Mesodermal cell (in vitro differentiated cells): ENCODE data around the gene OLFML2B.

Source experiments
- H3K27ac ChIP-seq: 2 replicates; pipeline ENCODE4 v1.7.0; 2013; ENCODE audit warnings: mild to moderate bottlenecking, low read depth, low read length, moderate library complexity; ENCODE audit not compliant: severe bottlenecking
- H3K36me3 ChIP-seq: 2 replicates; pipeline ENCODE4 v1.7.1; 2013; ENCODE audit warnings: mild to moderate bottlenecking, low read length, moderate library complexity; ENCODE audit not compliant: control insufficient read depth, insufficient read depth
- H3K4me1 ChIP-seq: one replicate; pipeline ENCODE4 v1.7.1; 2013; ENCODE audit warnings: mild to moderate bottlenecking, low read length; ENCODE audit not compliant: insufficient read depth, control insufficient read depth, poor library complexity, severe bottlenecking
- H3K4me3 ChIP-seq: 2 replicates; pipeline ENCODE4 v1.7.0; 2013; ENCODE audit warnings: low read length, control low read depth, mild to moderate bottlenecking; ENCODE audit not compliant: insufficient read depth, poor library complexity, severe bottlenecking; ENCODE audit errors: extremely low read depth
- H3K9me3 ChIP-seq: 2 replicates; pipeline ENCODE4 v1.7.1; 2013; ENCODE audit warnings: mild to moderate bottlenecking, low read length, moderate library complexity; ENCODE audit not compliant: control insufficient read depth
- WGBS, 2 experiments: methylation state at CpG; one replicate each; pipeline ENCODE4 v1.1.5; 2013; ENCODE audit warnings: missing lambda C conversion rate in 2 of 2; ENCODE audit not compliant: insufficient coverage in 2 of 2; 5-methylcytosine and 5-hydroxymethylcytosine counted together

Gene OLFML2B

DNA sequence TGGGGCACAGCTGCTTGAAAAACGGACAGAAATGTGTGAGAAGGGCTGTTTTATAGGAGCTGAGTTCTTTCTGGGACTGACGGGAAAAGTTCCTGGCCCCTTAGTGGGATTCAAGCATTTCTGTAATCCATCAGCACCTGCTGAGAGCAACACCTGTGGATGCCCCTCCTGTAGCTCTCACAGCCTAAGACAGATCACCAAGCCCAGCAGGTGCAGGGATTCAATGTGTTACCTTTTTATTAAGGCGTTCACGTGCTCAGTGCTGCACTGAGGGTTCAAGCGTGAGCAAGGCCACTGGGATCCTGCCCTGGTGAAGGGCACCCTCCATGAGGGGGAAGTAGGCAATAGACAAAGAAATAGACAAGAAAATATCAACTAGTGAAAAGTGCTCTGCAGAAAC lies 14.9 kb downstream of the OLFML2B start:
- no peak overlapping the region for H3K27ac ChIP-seq
- no peaks in the 10 kb centered on the region for H3K36me3 ChIP-seq
- H3K4me1 ChIP-seq, result peaks cover 16% of the 10 kb centered on the region
- H3K9me3 ChIP-seq, result no peaks in the 10 kb centered on the region
- WGBS, 2 experiments, result 82% methylated on average over 4 to 5 of the region's 5 CpGs
- H3K4me3 ChIP-seq, result no peak overlapping the region

DNA sequence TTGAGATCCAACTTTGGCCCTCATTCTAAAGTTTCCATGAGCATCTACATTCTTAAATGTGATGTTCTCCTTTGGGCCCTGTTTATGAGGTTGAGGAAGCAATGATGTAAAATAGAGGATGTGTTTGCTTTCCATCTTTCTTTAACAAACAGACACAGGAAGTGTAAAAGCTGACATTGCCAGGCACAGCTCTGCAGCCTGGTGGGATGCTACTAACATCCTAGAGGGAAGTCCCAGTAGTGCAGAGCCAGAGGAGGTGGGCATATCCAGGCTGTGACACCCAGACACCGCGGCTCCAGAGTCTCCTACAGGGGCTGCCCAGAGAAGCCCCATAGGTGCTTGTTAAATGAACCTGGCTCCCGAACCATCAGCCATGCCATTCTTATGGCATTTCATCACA lies 16.2 kb downstream of the OLFML2B start:
- no peaks in the 10 kb centered on the region for H3K9me3 ChIP-seq
- H3K4me3 ChIP-seq, result no peak overlapping the region
- H3K36me3 ChIP-seq, result no peaks in the 10 kb centered on the region
- peaks cover 29% of the 10 kb centered on the region for H3K4me1 ChIP-seq
- H3K27ac ChIP-seq, result no peak overlapping the region
- WGBS, 2 experiments, result 85 to 90% methylated on average over 2 to 3 of the region's 3 CpGs

DNA sequence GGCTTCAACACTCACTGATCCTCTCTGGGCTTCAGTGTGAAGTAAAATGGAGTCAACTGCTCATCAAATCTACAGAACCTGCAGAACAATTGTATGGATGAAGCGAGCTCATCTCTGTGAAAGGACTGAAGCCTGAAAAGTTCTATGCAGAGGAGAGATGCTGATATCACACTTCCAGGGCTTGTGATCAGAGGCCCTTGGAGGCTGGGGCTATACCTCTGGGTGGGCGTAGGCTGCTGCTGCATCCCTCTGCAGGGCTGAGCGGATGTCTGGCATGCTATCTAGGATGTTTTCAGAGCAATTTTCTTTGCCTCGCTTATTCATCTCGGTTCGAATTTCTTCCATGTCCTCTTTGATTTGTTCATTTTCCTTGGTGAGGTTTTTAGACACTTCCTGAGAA lies 17.6 kb downstream of the OLFML2B start:
- no peak overlapping the region for H3K27ac ChIP-seq
- H3K4me3 ChIP-seq, result no peak overlapping the region
- no peaks in the 10 kb centered on the region for H3K36me3 ChIP-seq
- 92 to 100% methylated on average over 5 to 6 of the region's 6 CpGs for WGBS, 2 experiments
- H3K9me3 ChIP-seq, result no peaks in the 10 kb centered on the region
- peaks cover 36% of the 10 kb centered on the region for H3K4me1 ChIP-seq

DNA sequence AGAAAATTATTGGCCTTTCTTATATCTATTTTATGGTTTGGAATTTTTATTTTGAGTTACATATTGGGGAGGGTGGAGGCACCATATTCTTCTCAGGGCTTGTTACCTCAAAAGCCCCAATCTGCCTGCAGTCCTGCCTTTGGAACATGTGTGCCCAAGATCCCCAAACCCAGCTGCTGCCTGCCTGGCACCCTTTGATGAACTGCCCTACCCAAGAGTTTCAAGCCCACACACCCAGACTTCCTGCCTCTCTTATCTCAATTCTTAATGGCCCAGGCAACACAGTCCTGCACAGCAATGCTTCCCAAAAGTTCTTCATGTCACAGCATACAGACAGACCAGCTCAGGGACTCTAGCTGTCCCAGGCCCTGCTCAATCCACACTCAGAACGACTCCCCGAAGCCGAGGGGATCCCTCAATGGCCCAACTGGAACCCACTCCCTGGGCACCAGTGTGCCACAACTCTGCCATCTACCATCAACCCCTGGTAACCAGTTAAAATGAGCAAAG lies 19.2 kb downstream of the OLFML2B start:
- Histone ChIP-seq H3K27ac (peak overlapping the region; percentile 88), H3K36me3 (no peaks in the 10 kb centered on the region)

DNA sequence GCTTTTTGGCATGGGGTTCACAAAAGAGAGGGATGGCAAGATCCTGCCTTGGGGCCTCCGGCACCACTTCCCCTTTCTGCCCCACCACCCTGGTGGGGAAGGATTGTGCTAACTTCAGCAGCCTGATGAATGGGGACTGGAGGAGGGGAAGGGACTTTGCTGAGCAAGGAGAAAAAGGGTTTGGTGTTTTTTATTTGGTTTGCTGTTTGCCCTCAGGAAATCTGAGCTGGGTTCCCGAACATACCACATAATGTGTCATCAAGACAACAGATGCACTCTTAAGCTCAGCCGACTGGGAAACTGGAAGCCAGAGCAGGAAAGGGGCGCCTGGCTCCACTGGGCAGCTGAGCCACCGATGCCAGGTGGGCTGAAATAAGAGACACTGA lies 19.8 kb downstream of the OLFML2B start:
- WGBS, 2 experiments, result 77 to 90% methylated on average over 2 to 4 of the region's 5 CpGs
- Histone ChIP-seq H3K27ac (peak overlapping the region; percentile 88), H3K9me3 (no peaks in the 10 kb centered on the region), H3K4me1 (peaks cover 36% of the 10 kb centered on the region), H3K4me3 (no peak overlapping the region), H3K36me3 (no peaks in the 10 kb centered on the region)

More for the DNA sequence above, 19.2 kb downstream of the OLFML2B start:
- Histone ChIP-seq H3K4me3 (no peak overlapping the region), H3K4me1 (peaks cover 36% of the 10 kb centered on the region), H3K9me3 (no peaks in the 10 kb centered on the region)
- WGBS, 2 experiments, result 76 to 86% methylated on average over 3 of the region's 3 CpGs

DNA sequence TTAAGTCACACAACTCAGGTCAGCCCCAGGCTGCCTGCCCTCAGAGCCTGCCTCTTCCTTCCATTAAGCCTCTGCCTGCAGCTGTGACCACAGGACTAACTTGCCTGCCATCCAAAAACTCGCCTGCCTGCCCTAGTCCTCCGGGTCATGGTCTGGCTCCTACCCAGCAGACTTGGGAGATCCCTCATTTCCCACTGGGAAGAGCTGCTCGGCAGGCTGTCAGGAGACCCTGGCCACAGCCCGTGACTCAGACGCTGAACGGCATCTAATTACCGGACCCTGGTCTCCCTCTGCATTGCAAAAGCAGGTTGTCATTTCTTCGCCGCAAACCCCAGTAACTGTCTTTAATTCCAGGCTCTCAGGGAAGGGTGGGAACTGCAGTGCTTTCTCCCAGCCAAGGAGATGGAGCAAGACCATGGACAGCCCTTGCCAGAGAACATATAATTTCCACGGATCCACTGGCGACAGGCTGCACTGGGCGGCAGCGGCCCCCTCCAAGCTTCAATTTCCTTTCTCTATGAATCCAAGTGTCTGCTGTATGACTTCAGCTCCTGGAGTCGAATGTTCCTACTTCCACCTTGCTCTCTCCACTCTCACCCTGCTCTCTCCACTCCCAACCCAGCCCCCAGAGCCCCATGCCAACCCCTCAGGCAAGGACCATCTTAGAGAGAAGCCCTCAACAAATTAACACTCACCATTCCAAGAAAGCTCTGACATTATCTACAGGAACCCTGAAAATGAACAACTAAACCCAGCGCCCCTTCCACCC lies 20.4 kb downstream of the OLFML2B start:
- Histone ChIP-seq H3K4me3 (no peak overlapping the region), H3K27ac (peak overlapping the region; percentile 88), H3K4me1 (peaks cover 36% of the 10 kb centered on the region), H3K36me3 (no peaks in the 10 kb centered on the region), H3K9me3 (no peaks in the 10 kb centered on the region)
- WGBS, 2 experiments, result 72 to 80% methylated on average over 10 to 14 of the region's 15 CpGs

GRCh38 chr1:162000053-162000420 lies 23.6 kb downstream of the OLFML2B start:
- H3K4me3 ChIP-seq, result no peak overlapping the region
- WGBS, 2 experiments, result 95 to 96% methylated on average over 7 to 11 of the region's 11 CpGs

GRCh38 chr1:161999301-162000052 lies 24.2 kb downstream of the OLFML2B start:
- Histone ChIP-seq H3K9me3 (no peaks in the 10 kb centered on the region), H3K27ac (no peak overlapping the region), H3K4me3 (no peak overlapping the region), H3K4me1 (peaks cover 26% of the 10 kb centered on the region), H3K36me3 (no peaks in the 10 kb centered on the region)
- WGBS, 2 experiments, result 82 to 91% methylated on average over 6 to 7 of the region's 8 CpGs

More at GRCh38 chr1:162000053-162000420, 23.6 kb downstream of the OLFML2B start:
- H3K27ac ChIP-seq, result no peak overlapping the region
- no peaks in the 10 kb centered on the region for H3K36me3 ChIP-seq
- no peaks in the 10 kb centered on the region for H3K9me3 ChIP-seq
- peaks cover 32% of the 10 kb centered on the region for H3K4me1 ChIP-seq

DNA sequence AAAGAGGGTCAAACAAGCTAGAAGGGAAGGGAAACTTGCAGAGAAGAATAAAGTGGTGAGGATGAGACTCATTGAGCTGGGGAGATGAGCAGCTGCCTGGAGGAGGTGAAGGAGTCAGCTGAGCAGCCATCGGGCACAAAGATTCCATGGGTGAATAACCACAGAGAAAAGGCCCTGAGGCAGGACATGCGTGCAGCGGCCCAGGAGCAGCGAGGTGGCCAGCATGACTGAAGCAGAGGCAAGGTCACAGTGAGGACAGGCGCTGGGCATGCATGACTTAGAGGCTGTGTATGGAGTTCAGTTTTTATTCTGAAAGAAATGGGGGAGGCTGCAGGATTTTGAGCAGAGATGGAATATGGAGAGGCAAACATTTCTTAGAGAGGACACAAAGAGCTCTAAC lies 24.9 kb downstream of the OLFML2B start:
- no peak overlapping the region for H3K4me3 ChIP-seq
- H3K9me3 ChIP-seq, result no peaks in the 10 kb centered on the region
- 89% methylated on average over 5 of the region's 5 CpGs for WGBS, 2 experiments
- no peaks in the 10 kb centered on the region for H3K36me3 ChIP-seq
- no peak overlapping the region for H3K27ac ChIP-seq
- peaks cover 19% of the 10 kb centered on the region for H3K4me1 ChIP-seq

DNA sequence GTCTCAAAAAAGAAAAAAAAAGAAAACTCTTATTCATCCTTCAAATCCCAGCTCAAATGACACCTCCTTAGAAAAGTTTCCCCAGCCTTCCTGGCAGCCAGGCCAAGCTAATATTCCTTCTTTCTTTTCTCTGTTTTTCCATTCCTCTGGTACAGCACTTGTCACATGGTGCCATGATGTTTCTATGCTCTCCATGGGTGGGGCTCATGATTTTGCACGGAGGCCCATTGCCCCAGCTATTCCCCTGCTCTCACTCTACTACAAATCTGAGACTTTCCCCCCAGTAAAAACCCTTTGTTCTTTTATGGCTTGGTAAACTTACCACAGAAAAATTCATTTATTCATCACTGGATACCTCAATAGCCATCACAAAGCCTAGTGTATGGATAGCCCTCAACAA lies 26.5 kb downstream of the OLFML2B start:
- 80% methylated on average over 1 of the region's 1 CpG; no CpG with 5 or more reads in 1 of the 2 experiments for WGBS, 2 experiments
- H3K36me3 ChIP-seq, result no peaks in the 10 kb centered on the region
- no peak overlapping the region for H3K27ac ChIP-seq
- H3K4me3 ChIP-seq, result no peak overlapping the region
- H3K9me3 ChIP-seq, result no peaks in the 10 kb centered on the region
- peaks cover 4% of the 10 kb centered on the region for H3K4me1 ChIP-seq
